HepG2 (cell line): ENCODE measurements around the gene AGPAT3. TPM values are rescaled to one million over a fixed set of nuclear protein-coding genes. Genes with fewer than 3 reads are reported as not detected.

ENCODE experiments used
- NBN ChIP-seq: fragments of 450-650 bp; conservative IDR thresholded peaks from 2 replicates; pipeline ENCODE4 v1.6.1; 2017
- NFKB2 ChIP-seq: sonication (generic); formaldehyde crosslinking; IDR thresholded peaks from 2 replicates; pipeline ENCODE4 v1.4.0; 2020; ENCODE audit warnings: missing genetic modification reagents, borderline replicate concordance
- PRPF4 ChIP-seq: fragments of 200-400 bp; formaldehyde crosslinking; IDR thresholded peaks from 2 replicates; pipeline ENCODE4 v1.6.1; 2016; ENCODE audit warnings: low read length, low read depth; ENCODE audit not compliant: poor library complexity, severe bottlenecking
- RFXAP ChIP-seq: sonication (generic); formaldehyde crosslinking; IDR thresholded peaks from 2 replicates; pipeline ENCODE4 v1.4.0; 2020; ENCODE audit warnings: missing genetic modification reagents, borderline replicate concordance
- ZFP62 ChIP-seq: sonication (generic); formaldehyde crosslinking; IDR thresholded peaks from 2 replicates; pipeline ENCODE4 v1.4.0; 2020; ENCODE audit warnings: missing genetic modification reagents
- ZNF205 ChIP-seq: IDR thresholded peaks from 2 replicates; pipeline ENCODE4 v1.6.1; 2018; ENCODE audit warnings: missing biosample characterization, missing genetic modification reagents
- ZNF235 ChIP-seq: sonication (generic); formaldehyde crosslinking; IDR thresholded peaks from 2 replicates; pipeline ENCODE4 v1.8.1; 2023; ENCODE audit warnings: mild to moderate bottlenecking, missing genetic modification reagents, borderline replicate concordance
- ZNF572 ChIP-seq: sonication (generic); formaldehyde crosslinking; IDR thresholded peaks from 2 replicates; pipeline ENCODE4 v1.5.1; 2020; ENCODE audit warnings: mild to moderate bottlenecking, missing genetic modification reagents
- ZNF746 ChIP-seq: sonication (generic); formaldehyde crosslinking; IDR thresholded peaks from 2 replicates; pipeline ENCODE4 v1.8.0; 2022; ENCODE audit warnings: mild to moderate bottlenecking, missing genetic modification reagents
- ZNF775 ChIP-seq: sonication (generic); formaldehyde crosslinking; IDR thresholded peaks from 2 replicates; pipeline ENCODE4 v1.4.0; 2020; ENCODE audit warnings: missing genetic modification reagents, mild to moderate bottlenecking, moderate library complexity, borderline replicate concordance
- ZZZ3 ChIP-seq: sonication (generic); formaldehyde crosslinking; IDR thresholded peaks from 2 replicates; pipeline ENCODE4 v1.4.0; 2020; ENCODE audit warnings: missing genetic modification reagents, mild to moderate bottlenecking, borderline replicate concordance
- polyA plus RNA-seq, 8 experiments: library from polyadenylated mRNA; depleted of rRNA in 3 of 8; stranded (reverse) in 7 of 8; unstranded in 1 of 8; fragments of >200 nt; fragmentation: Illumina TruSeq in 4 of 8; extraction: Trizol in 4 of 8; gene quantifications; 2 replicates each; pipeline versions ENCODE4 v1.2.1 to v1.2.3, GENCODE V29; 2011 to 2016; ENCODE audit warnings: low read depth in 4 of 8, missing spikeins in 1 of 8, mixed read lengths in 1 of 8; ENCODE audit not compliant: insufficient read depth in 1 of 8
- total RNA-seq, 5 experiments: library from RNA; depleted of rRNA; stranded (reverse); fragments of >200 nt; fragmentation: Illumina TruSeq; extraction: Trizol; gene quantifications; 2 replicates each; pipeline ENCODE4 v1.2.3, GENCODE V29; 2016; ENCODE audit warnings: low read depth in 1 of 5
- TF ChIP-seq, protein P1 (sequence below): sonication (generic); formaldehyde crosslinking; IDR thresholded peaks from 2 replicates; pipeline ENCODE4 v1.5.0; 2020; ENCODE audit warnings: missing genetic modification reagents, mild to moderate bottlenecking, borderline replicate concordance
- TF ChIP-seq, protein P2 (sequence below): sonication (generic); formaldehyde crosslinking; IDR thresholded peaks from 2 replicates; pipeline ENCODE4 v1.5.0; 2020; ENCODE audit warnings: missing genetic modification reagents
- TF ChIP-seq, protein P3 (sequence below): IDR thresholded peaks from 2 replicates; pipeline ENCODE4 v1.6.1; 2016; ENCODE audit warnings: missing genetic modification reagents, missing compliant biosample characterization
- TF ChIP-seq, protein P4 (sequence below), 2 experiments: sonication (generic) in 1 of 2; formaldehyde crosslinking in 1 of 2; IDR thresholded peaks; 2 replicates each; pipeline versions ENCODE4 v1.6.1 to v1.9.0; 2014 to 2022; ENCODE audit warnings: antibody characterized with exemption in 1 of 2, borderline replicate concordance in 1 of 2, inconsistent platforms in 1 of 2, low read depth in 1 of 2, missing genetic modification reagents in 1 of 2
- TF ChIP-seq, protein P5 (sequence below): sonication (generic); formaldehyde crosslinking; IDR thresholded peaks from 2 replicates; pipeline ENCODE4 v1.9.0; 2022; ENCODE audit warnings: missing genetic modification reagents, mild to moderate bottlenecking, borderline replicate concordance

The AGPAT3 gene
- total and polyA plus RNA-seq, 2 of the 13 experiments (the other 11 are each of a cell fraction or from before 2014, with no cell fraction given) = 32.2 to 54.4 TPM

DNA sequence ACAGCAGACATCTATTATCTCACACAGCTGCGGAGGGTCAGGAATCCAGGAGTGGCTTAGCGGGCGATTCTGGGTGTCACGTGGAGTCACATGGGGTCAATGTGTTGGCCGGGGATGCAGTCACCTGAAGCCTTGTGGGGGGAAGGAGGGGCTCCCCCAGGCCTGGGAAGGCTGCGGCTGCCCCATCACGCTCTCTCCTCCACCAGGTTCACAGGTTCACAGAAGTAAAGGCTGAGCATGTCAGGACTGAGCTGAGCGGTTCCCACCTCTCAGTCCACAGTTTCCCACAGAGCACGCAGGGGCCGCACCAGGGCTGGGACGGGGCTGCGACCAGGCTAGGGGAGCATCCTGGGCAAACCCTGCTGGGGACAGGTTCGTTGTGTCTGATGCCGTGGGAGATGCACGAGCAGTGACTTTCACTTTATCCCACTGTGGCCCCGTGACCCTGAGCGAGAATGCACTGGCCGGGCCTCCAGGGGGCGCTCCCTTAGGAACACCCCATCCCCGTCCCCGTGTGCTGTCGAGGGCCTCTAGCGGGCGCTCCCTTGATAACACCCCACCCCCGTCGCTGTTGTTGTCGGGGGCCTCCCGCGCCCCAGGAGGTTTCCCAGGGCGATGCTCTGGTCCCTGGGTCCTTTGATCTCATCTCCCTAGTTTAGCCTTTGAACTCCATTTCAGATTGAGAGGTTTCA lies 73.9 kb downstream of the AGPAT3 start (continued):
- TF ChIP-seq RFXAP (CRISPR knock-in tag) (peak; percentile 82), ZNF746 (CRISPR knock-in tag) (no peak), ZNF572 (no peak), PRPF4 (no peak), ZNF205 (CRISPR knock-in tag) (no peak), ZNF775 (CRISPR knock-in tag) (no peak), NFKB2 (CRISPR knock-in tag) (peak; percentile 66; the same call in 1 of the 2 replicates), ZNF235 (CRISPR knock-in tag) (no peak), ZZZ3 (no peak), ZFP62 (no peak), NBN (no peak)
- TF ChIP-seq, protein P1, sequence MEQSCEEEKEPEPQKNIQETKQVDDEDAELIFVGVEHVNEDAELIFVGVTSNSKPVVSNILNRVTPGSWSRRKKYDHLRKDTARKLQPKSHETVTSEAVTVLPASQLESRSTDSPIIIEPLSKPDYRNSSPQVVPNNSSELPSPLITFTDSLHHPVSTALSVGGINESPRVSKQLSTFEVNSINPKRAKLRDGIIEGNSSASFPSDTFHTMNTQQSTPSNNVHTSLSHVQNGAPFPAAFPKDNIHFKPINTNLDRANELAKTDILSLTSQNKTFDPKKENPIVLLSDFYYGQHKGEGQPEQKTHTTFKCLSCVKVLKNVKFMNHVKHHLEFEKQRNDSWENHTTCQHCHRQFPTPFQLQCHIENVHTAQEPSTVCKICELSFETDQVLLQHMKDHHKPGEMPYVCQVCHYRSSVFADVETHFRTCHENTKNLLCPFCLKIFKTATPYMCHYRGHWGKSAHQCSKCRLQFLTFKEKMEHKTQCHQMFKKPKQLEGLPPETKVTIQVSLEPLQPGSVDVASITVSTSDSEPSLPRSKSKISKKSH (CRISPR knock-in tag) = 0 out of 2 replicates have a peak, but pooled peaks have one; percentile 4
- TF ChIP-seq, protein P2, sequence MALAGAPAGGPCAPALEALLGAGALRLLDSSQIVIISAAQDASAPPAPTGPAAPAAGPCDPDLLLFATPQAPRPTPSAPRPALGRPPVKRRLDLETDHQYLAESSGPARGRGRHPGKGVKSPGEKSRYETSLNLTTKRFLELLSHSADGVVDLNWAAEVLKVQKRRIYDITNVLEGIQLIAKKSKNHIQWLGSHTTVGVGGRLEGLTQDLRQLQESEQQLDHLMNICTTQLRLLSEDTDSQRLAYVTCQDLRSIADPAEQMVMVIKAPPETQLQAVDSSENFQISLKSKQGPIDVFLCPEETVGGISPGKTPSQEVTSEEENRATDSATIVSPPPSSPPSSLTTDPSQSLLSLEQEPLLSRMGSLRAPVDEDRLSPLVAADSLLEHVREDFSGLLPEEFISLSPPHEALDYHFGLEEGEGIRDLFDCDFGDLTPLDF = no peak
- TF ChIP-seq, protein P3, sequence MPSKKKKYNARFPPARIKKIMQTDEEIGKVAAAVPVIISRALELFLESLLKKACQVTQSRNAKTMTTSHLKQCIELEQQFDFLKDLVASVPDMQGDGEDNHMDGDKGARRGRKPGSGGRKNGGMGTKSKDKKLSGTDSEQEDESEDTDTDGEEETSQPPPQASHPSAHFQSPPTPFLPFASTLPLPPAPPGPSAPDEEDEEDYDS (CRISPR knock-in tag) = no peak
- TF ChIP-seq, protein P4, sequence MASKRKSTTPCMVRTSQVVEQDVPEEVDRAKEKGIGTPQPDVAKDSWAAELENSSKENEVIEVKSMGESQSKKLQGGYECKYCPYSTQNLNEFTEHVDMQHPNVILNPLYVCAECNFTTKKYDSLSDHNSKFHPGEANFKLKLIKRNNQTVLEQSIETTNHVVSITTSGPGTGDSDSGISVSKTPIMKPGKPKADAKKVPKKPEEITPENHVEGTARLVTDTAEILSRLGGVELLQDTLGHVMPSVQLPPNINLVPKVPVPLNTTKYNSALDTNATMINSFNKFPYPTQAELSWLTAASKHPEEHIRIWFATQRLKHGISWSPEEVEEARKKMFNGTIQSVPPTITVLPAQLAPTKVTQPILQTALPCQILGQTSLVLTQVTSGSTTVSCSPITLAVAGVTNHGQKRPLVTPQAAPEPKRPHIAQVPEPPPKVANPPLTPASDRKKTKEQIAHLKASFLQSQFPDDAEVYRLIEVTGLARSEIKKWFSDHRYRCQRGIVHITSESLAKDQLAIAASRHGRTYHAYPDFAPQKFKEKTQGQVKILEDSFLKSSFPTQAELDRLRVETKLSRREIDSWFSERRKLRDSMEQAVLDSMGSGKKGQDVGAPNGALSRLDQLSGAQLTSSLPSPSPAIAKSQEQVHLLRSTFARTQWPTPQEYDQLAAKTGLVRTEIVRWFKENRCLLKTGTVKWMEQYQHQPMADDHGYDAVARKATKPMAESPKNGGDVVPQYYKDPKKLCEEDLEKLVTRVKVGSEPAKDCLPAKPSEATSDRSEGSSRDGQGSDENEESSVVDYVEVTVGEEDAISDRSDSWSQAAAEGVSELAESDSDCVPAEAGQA (IDR thresholded peaks at IDR 0.05; ENCODE audit: low read depth) = 0 out of 2 replicates have a peak, but pooled peaks have one; percentile 17
- TF ChIP-seq, protein P4 (CRISPR knock-in tag; IDR thresholded peaks at IDR 0.05; ENCODE audit: borderline replicate concordance) = 0 out of 2 replicates have a peak, but pooled peaks have one; percentile 38
- TF ChIP-seq, protein P5, sequence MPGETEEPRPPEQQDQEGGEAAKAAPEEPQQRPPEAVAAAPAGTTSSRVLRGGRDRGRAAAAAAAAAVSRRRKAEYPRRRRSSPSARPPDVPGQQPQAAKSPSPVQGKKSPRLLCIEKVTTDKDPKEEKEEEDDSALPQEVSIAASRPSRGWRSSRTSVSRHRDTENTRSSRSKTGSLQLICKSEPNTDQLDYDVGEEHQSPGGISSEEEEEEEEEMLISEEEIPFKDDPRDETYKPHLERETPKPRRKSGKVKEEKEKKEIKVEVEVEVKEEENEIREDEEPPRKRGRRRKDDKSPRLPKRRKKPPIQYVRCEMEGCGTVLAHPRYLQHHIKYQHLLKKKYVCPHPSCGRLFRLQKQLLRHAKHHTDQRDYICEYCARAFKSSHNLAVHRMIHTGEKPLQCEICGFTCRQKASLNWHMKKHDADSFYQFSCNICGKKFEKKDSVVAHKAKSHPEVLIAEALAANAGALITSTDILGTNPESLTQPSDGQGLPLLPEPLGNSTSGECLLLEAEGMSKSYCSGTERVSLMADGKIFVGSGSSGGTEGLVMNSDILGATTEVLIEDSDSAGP (CRISPR knock-in tag) = peak; percentile 82
